ENCODE results near the gene SMARCD1.

DNA sequence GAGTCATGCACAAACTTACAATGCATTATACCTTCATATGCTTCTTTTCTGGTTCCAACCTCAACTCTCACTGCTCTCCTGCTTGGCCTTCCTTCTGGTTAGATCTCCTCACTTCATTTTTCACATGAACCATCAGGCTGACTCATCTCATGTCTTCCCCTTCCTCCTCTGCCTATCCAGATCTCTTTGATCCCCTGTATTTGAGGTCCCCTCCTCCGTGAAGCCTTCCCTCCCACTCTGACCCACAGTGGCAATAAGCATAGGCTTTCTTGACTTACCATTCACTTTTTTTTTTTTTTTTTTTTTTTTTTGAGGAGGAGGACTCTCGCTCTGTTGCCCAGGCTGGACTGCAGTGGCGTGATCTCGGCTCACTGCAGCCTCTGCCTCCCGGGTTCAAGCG lies 42.4 kb upstream of the SMARCD1 start:
- TF ChIP-seq, protein P1, sequence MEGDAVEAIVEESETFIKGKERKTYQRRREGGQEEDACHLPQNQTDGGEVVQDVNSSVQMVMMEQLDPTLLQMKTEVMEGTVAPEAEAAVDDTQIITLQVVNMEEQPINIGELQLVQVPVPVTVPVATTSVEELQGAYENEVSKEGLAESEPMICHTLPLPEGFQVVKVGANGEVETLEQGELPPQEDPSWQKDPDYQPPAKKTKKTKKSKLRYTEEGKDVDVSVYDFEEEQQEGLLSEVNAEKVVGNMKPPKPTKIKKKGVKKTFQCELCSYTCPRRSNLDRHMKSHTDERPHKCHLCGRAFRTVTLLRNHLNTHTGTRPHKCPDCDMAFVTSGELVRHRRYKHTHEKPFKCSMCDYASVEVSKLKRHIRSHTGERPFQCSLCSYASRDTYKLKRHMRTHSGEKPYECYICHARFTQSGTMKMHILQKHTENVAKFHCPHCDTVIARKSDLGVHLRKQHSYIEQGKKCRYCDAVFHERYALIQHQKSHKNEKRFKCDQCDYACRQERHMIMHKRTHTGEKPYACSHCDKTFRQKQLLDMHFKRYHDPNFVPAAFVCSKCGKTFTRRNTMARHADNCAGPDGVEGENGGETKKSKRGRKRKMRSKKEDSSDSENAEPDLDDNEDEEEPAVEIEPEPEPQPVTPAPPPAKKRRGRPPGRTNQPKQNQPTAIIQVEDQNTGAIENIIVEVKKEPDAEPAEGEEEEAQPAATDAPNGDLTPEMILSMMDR (IDR thresholded peaks at IDR 0.05; ENCODE audit: low read length) = no peak
- TF ChIP-seq EZH2phosphoT487 (IDR thresholded peaks at IDR 0.05; ENCODE audit: low read length) (no peak), EZH2 (optimal IDR thresholded peaks at IDR 0.05; ENCODE audit: low read depth, low read length) (no peak)

Measured in MM.1S (cell line).